HEK293 (cell line): ENCODE results near the gene COIL.

ENCODE experiments used
- CTCF ChIA-PET: fragments of 350-600 bp; formaldehyde crosslinking; extraction: SDS; loops from one replicate; lab custom pipeline; 2021; ENCODE audit warnings: antibody characterized with exemption; lab: Yijun Ruan, JAX
- POLR2A ChIA-PET: fragments of 300-600 bp; formaldehyde crosslinking; extraction: SDS; loops from one replicate; lab custom pipeline; 2020; ENCODE audit warnings: antibody characterized with exemption, inconsistent platforms; lab: Yijun Ruan, JAX
- H3K27ac ChIP-seq: fragments of 200-500 bp; sonication (Bioruptor generic); 2 replicates; pipeline ENCODE4 v1.5.1; 2014; ENCODE audit warnings: low read depth, low read length, control low read depth, inconsistent platforms; ENCODE audit errors: extremely low read depth
- H3K36me3 ChIP-seq, 2 experiments: fragments of 200-500 bp in 1 of 2; sonication (Bioruptor generic) in 1 of 2; 1 replicate in 1 of 2; 2 replicates in 1 of 2; pipeline ENCODE4 v1.5.1; 2014 to 2017; ENCODE audit warnings: inconsistent platforms in 2 of 2, low read length in 2 of 2; ENCODE audit not compliant: control insufficient read depth in 2 of 2, insufficient read depth in 1 of 2
- H3K4me1 ChIP-seq: fragments of 200-500 bp; sonication (Bioruptor generic); 2 replicates; pipeline ENCODE4 v1.5.1; 2014; ENCODE audit warnings: mild to moderate bottlenecking, low read length, inconsistent platforms; ENCODE audit not compliant: control insufficient read depth, insufficient read depth
- H3K4me3 ChIP-seq: 2 replicates; pipeline ENCODE4 v1.5.1; 2011; ENCODE audit warnings: low read depth, mild to moderate bottlenecking, control low read depth, low read length, moderate library complexity
- H3K9me3 ChIP-seq: fragments of 200-500 bp; sonication (Bioruptor generic); 2 replicates; pipeline ENCODE4 v1.5.1; 2014; ENCODE audit warnings: low read depth, low read length, inconsistent platforms; ENCODE audit not compliant: control insufficient read depth, insufficient read depth
- BCL11A ChIP-seq: fragments of 450-650 bp; formaldehyde crosslinking; IDR thresholded peaks from 2 replicates; pipeline ENCODE4 v1.5.1; 2016; ENCODE audit warnings: low read depth, missing biosample characterization, missing genetic modification characterization
- EGR2 ChIP-seq: fragments of 450-650 bp; formaldehyde crosslinking; IDR thresholded peaks from 2 replicates; pipeline ENCODE4 v1.5.1; 2016; ENCODE audit warnings: low read depth, missing biosample characterization, missing genetic modification characterization
- OSR2 ChIP-seq: fragments of 450-650 bp; formaldehyde crosslinking; IDR thresholded peaks from 2 replicates; pipeline ENCODE4 v1.5.1; 2016; ENCODE audit warnings: missing biosample characterization, missing genetic modification characterization
- OVOL3 ChIP-seq: fragments of 450-650 bp; formaldehyde crosslinking; IDR thresholded peaks from 2 replicates; pipeline ENCODE4 v1.5.1; 2016; ENCODE audit warnings: missing biosample characterization, missing genetic modification characterization
- ZBTB8A ChIP-seq: fragments of 450-650 bp; formaldehyde crosslinking; IDR thresholded peaks from 2 replicates; pipeline ENCODE4 v1.5.1; 2016; ENCODE audit warnings: missing biosample characterization, missing genetic modification characterization
- ZNF174 ChIP-seq: fragments of 450-650 bp; formaldehyde crosslinking; IDR thresholded peaks from 2 replicates; pipeline ENCODE4 v1.5.0; 2017; ENCODE audit warnings: missing biosample characterization, mild to moderate bottlenecking, missing genetic modification characterization
- ZNF266 ChIP-seq: fragments of 450-650 bp; formaldehyde crosslinking; IDR thresholded peaks from 2 replicates; pipeline ENCODE4 v1.5.1; 2016; ENCODE audit warnings: missing biosample characterization, missing genetic modification characterization, low read depth
- ZNF404 ChIP-seq: fragments of 450-650 bp; formaldehyde crosslinking; IDR thresholded peaks from 2 replicates; pipeline ENCODE4 v1.5.1; 2017; ENCODE audit warnings: missing biosample characterization, missing genetic modification characterization
- ZNF449 ChIP-seq: fragments of 450-650 bp; formaldehyde crosslinking; IDR thresholded peaks from 2 replicates; pipeline ENCODE4 v1.5.1; 2017; ENCODE audit warnings: missing biosample characterization, mild to moderate bottlenecking, missing genetic modification characterization, moderate library complexity
- ZNF473 ChIP-seq: fragments of 450-650 bp; formaldehyde crosslinking; IDR thresholded peaks from 2 replicates; pipeline ENCODE4 v1.5.1; 2017; ENCODE audit warnings: missing biosample characterization, missing genetic modification characterization
- ZNF549 ChIP-seq: fragments of 450-650 bp; IDR thresholded peaks from 2 replicates; pipeline ENCODE4 v1.5.1; 2018; ENCODE audit warnings: missing biosample characterization, missing genetic modification characterization, mild to moderate bottlenecking, inconsistent platforms, moderate library complexity
- ZNF561 ChIP-seq: fragments of 450-650 bp; IDR thresholded peaks from 2 replicates; pipeline ENCODE4 v1.5.1; 2018; ENCODE audit warnings: missing biosample characterization, missing genetic modification characterization, borderline replicate concordance
- ZNF670 ChIP-seq: fragments of 450-650 bp; formaldehyde crosslinking; IDR thresholded peaks from 2 replicates; pipeline ENCODE4 v1.5.1; 2016; ENCODE audit warnings: missing biosample characterization, missing genetic modification characterization, low read depth
- ZNF701 ChIP-seq: fragments of 450-650 bp; formaldehyde crosslinking; IDR thresholded peaks from 2 replicates; pipeline ENCODE4 v1.5.1; 2016; ENCODE audit warnings: missing biosample characterization, missing genetic modification characterization
- ZNF777 ChIP-seq: fragments of 450-650 bp; formaldehyde crosslinking; IDR thresholded peaks from 2 replicates; pipeline ENCODE4 v1.5.1; 2017; ENCODE audit warnings: missing biosample characterization, missing genetic modification characterization, borderline replicate concordance
- ZSCAN18 ChIP-seq: fragments of 450-650 bp; formaldehyde crosslinking; IDR thresholded peaks from 2 replicates; pipeline ENCODE4 v1.5.1; 2016; ENCODE audit warnings: missing biosample characterization, missing genetic modification characterization
- ZSCAN5A ChIP-seq: fragments of 450-650 bp; formaldehyde crosslinking; IDR thresholded peaks from 2 replicates; pipeline ENCODE4 v1.5.1; 2016; ENCODE audit warnings: missing biosample characterization, missing genetic modification characterization
- ZXDB ChIP-seq: fragments of 450-650 bp; formaldehyde crosslinking; IDR thresholded peaks from 2 replicates; pipeline ENCODE4 v1.5.1; 2016; ENCODE audit warnings: missing biosample characterization, missing genetic modification characterization
- TF ChIP-seq, protein P1 (sequence below): fragments of 450-650 bp; formaldehyde crosslinking; IDR thresholded peaks from 2 replicates; pipeline ENCODE4 v1.5.1; 2016; ENCODE audit warnings: missing biosample characterization, missing genetic modification characterization
- TF ChIP-seq, protein P2 (sequence below): fragments of 450-650 bp; IDR thresholded peaks from 2 replicates; pipeline ENCODE4 v1.5.1; 2018; ENCODE audit warnings: missing biosample characterization, mild to moderate bottlenecking, missing genetic modification characterization

COIL gene

DNA sequence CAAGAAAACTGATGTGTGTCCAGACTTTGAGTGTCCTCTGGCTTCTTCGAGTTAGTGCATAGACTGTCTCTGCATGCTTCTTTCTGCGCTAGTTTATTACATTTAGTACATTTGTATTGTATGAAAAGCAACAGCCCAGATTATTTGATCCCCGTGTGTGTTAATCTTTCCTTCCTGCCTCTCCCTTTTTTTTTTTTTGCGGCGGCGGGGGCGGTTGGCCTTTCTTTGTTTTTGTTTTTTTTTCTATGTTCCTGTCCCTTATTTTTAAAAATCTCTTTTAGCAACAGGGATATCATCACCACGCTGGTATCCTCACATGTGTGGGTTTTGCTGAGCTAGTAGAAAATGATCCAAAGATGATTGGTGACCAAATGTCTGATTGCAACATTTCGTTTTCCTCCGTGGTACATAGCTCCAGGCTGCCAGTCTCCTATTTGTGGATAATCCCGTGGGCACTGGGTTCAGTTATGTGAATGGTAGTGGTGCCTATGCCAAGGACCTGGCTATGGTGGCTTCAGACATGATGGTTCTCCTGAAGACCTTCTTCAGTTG lies 26.5 kb upstream of the COIL start:
- H3K9me3 ChIP-seq, result no peaks in the 10 kb centered on the region
- POLR2A ChIA-PET, result interaction anchor here (0.5 kb wide), 1 partner anchor 11 kb away, joined by 3 read pairs; no protein-coding TSS in a partner anchor
- no peaks in the 10 kb centered on the region for H3K4me1 ChIP-seq
- no peak overlapping the region for H3K27ac ChIP-seq
- no peak overlapping the region for H3K4me3 ChIP-seq
- TF ChIP-seq ZNF404 (tag by site-specific recombination) (no peak), BCL11A (tag by site-specific recombination) (no peak), EGR2 (tag by site-specific recombination) (no peak), ZSCAN18 (tag by site-specific recombination) (no peak), ZXDB (no peak), ZNF670 (no peak), OSR2 (tag by site-specific recombination) (no peak), ZNF701 (tag by site-specific recombination) (no peak), OVOL3 (tag by site-specific recombination) (no peak), ZNF266 (tag by site-specific recombination) (no peak), ZNF777 (no peak), ZNF473 (no peak), ZBTB8A (tag by site-specific recombination) (no peak), ZSCAN5A (tag by site-specific recombination) (no peak), ZNF449 (tag by site-specific recombination) (no peak), ZNF561 (no peak), ZNF549 (tag by site-specific recombination) (no peak), ZNF174 (tag by site-specific recombination) (no peak)
- TF ChIP-seq, protein P1, sequence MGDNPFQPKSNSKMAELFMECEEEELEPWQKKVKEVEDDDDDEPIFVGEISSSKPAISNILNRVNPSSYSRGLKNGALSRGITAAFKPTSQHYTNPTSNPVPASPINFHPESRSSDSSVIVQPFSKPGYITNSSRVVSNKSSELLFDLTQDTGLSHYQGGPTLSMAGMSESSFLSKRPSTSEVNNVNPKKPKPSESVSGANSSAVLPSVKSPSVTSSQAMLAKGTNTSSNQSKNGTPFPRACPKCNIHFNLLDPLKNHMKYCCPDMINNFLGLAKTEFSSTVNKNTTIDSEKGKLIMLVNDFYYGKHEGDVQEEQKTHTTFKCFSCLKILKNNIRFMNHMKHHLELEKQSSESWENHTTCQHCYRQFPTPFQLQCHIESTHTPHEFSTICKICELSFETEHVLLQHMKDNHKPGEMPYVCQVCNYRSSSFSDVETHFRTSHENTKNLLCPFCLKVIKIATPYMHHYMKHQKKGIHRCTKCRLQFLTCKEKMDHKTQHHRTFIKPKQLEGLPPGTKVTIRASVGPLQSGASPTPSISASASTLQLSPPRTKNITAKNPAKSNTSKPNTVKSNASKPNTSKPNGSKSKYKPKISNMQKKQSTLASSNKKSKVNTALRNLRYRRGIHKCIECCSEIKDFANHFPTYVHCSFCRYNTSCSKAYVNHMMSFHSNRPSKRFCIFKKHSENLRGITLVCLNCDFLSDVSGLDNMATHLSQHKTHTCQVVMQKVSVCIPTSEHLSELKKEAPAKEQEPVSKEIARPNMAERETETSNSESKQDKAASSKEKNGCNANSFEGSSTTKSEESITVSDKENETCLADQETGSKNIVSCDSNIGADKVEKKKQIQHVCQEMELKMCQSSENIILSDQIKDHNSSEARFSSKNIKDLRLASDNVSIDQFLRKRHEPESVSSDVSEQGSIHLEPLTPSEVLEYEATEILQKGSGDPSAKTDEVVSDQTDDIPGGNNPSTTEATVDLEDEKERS (tag by site-specific recombination), result no peak
- TF ChIP-seq, protein P2, sequence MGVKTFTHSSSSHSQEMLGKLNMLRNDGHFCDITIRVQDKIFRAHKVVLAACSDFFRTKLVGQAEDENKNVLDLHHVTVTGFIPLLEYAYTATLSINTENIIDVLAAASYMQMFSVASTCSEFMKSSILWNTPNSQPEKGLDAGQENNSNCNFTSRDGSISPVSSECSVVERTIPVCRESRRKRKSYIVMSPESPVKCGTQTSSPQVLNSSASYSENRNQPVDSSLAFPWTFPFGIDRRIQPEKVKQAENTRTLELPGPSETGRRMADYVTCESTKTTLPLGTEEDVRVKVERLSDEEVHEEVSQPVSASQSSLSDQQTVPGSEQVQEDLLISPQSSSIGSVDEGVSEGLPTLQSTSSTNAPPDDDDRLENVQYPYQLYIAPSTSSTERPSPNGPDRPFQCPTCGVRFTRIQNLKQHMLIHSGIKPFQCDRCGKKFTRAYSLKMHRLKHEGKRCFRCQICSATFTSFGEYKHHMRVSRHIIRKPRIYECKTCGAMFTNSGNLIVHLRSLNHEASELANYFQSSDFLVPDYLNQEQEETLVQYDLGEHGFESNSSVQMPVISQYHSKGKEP (tag by site-specific recombination), result no peak
- H3K36me3 ChIP-seq, result peaks cover 21 to 67% of the 10 kb centered on the region in 2 experiments; a peak in 2 of 3 replicates
- CTCF ChIA-PET, result interaction anchor here (1.2 to 1.6 kb wide), 3 partner anchors 10 to 23 kb away, joined by 3 to 5 read pairs (median 4); no protein-coding TSS in a partner anchor
